Osteoblast (primary cell): ENCODE measurements around the gene NRG3. TPM values are rescaled to one million over a fixed set of nuclear protein-coding genes. Genes with fewer than 3 reads are reported as not detected.
"Not testable (repeated sequence)": the region's sequence is repeated elsewhere in the genome, so short reads cannot be mapped to it uniquely, and the experiment has no call there.

Experiments used
- DNase-seq: peaks from one replicate; pipeline ENCODE4 v3.0.0; 2011; ENCODE audit warnings: low spot score, mixed read lengths; ENCODE audit not compliant: insufficient read length; ENCODE audit errors: missing footprints
- H2AFZ ChIP-seq: 2 replicates; pipeline ENCODE4 v1.6.0; 2011; ENCODE audit warnings: mild to moderate bottlenecking, low read length
- H3K27ac ChIP-seq: 2 replicates; pipeline ENCODE4 v1.5.1; 2011; ENCODE audit warnings: mild to moderate bottlenecking, low read depth, low read length, moderate library complexity
- H3K27me3 ChIP-seq: 2 replicates; pipeline ENCODE4 v1.6.0; 2012; ENCODE audit warnings: mild to moderate bottlenecking, control low read depth, inconsistent platforms, low read length, moderate library complexity; ENCODE audit not compliant: insufficient read depth
- H3K36me3 ChIP-seq: 2 replicates; pipeline ENCODE4 v1.5.1; 2011; ENCODE audit warnings: mild to moderate bottlenecking, low read length, control low read depth, moderate library complexity; ENCODE audit not compliant: insufficient read depth
- H3K4me1 ChIP-seq: 2 replicates; pipeline ENCODE4 v1.5.1; 2011; ENCODE audit warnings: mild to moderate bottlenecking, low read length, control low read depth, moderate library complexity; ENCODE audit not compliant: insufficient read depth
- H3K4me2 ChIP-seq: 2 replicates; pipeline ENCODE4 v1.6.0; 2011; ENCODE audit warnings: mild to moderate bottlenecking, low read length; ENCODE audit not compliant: insufficient read depth
- H3K4me3 ChIP-seq: fragments of 200-600 bp; sonication (generic); 3 replicates; pipeline ENCODE4 v1.5.1; 2012; ENCODE audit warnings: mild to moderate bottlenecking, low read length, inconsistent platforms; ENCODE audit not compliant: insufficient read depth
- H3K79me2 ChIP-seq: 2 replicates; pipeline ENCODE4 v1.6.0; 2012; ENCODE audit warnings: mild to moderate bottlenecking, low read length, control low read depth, inconsistent platforms; ENCODE audit not compliant: insufficient read depth
- H3K9me3 ChIP-seq: 2 replicates; pipeline ENCODE4 v1.5.1; 2011; ENCODE audit warnings: low read depth, low read length, control low read depth
- H4K20me1 ChIP-seq: 2 replicates; pipeline ENCODE4 v1.6.0; 2012; ENCODE audit warnings: mild to moderate bottlenecking, low read length, control low read depth; ENCODE audit not compliant: insufficient read depth
- CTCF ChIP-seq: IDR thresholded peaks from 2 replicates; pipeline ENCODE4 v1.5.1; 2011; ENCODE audit warnings: mild to moderate bottlenecking, low read depth, low read length, moderate library complexity; ENCODE audit errors: extremely low read depth
- total RNA-seq: library from RNA; depleted of rRNA; stranded (reverse); fragments of >200 nt; gene quantifications from 2 replicates; pipeline ENCODE4 v1.2.3, GENCODE V29; 2012

The NRG3 gene
- total RNA-seq, 1 donor: not detected

GRCh38 chr10:82949816-82950575 is 1075.0 kb downstream of the NRG3 start:
- Histone ChIP-seq H3K4me3 (no peak overlapping the region), H2AFZ (no peak overlapping the region), H4K20me1 (no peaks in the 10 kb centered on the region), H3K4me1 (no peaks in the 10 kb centered on the region), H3K4me2 (no peak overlapping the region), H3K9me3 (no peaks in the 10 kb centered on the region), H3K27me3 (no peaks in the 10 kb centered on the region), H3K79me2 (no peaks in the 10 kb centered on the region), H3K36me3 (no peaks in the 10 kb centered on the region), H3K27ac (no peak overlapping the region)
- no peak for TF ChIP-seq CTCF
- no peak for DNase-seq

- no peak overlapping the region for H3K27ac ChIP-seq
- H2AFZ ChIP-seq: no peak overlapping the region
- H3K9me3 ChIP-seq: no peaks in the 10 kb centered on the region
- DNase-seq: no peak
- H3K4me1 ChIP-seq: no peaks in the 10 kb centered on the region
- H3K36me3 ChIP-seq: no peaks in the 10 kb centered on the region
- H4K20me1 ChIP-seq: no peaks in the 10 kb centered on the region
- H3K4me2 ChIP-seq: no peak overlapping the region
- H3K4me3 ChIP-seq: no peak overlapping the region
- no peaks in the 10 kb centered on the region for H3K79me2 ChIP-seq
- TF ChIP-seq CTCF: no peak
- H3K27me3 ChIP-seq: no peaks in the 10 kb centered on the region
These were observed 1078.3 kb downstream of the NRG3 start for GRCh38 chr10:82953331-82953730.

- TF ChIP-seq CTCF: no peak
- H3K4me2 ChIP-seq: no peak overlapping the region
- H2AFZ ChIP-seq: no peak overlapping the region
- no peaks in the 10 kb centered on the region for H3K9me3 ChIP-seq
- H3K36me3 ChIP-seq: no peaks in the 10 kb centered on the region
- H3K79me2 ChIP-seq: no peaks in the 10 kb centered on the region
- H4K20me1 ChIP-seq: no peaks in the 10 kb centered on the region
- no peak overlapping the region for H3K4me3 ChIP-seq
- no peaks in the 10 kb centered on the region for H3K4me1 ChIP-seq
- H3K27ac ChIP-seq: no peak overlapping the region
- H3K27me3 ChIP-seq: no peaks in the 10 kb centered on the region
- no peak for DNase-seq
These were observed 1078.9 kb downstream of the NRG3 start for GRCh38 chr10:82953909-82954308.

GRCh38 chr10:82960421-82961060 is 1085.5 kb downstream of the NRG3 start:
- not testable (repeated sequence) for H3K4me3 ChIP-seq, H3K4me1 ChIP-seq, H3K27ac ChIP-seq, H3K27me3 ChIP-seq, H4K20me1 ChIP-seq, H2AFZ ChIP-seq, H3K9me3 ChIP-seq, H3K79me2 ChIP-seq, H3K4me2 ChIP-seq, DNase-seq, H3K36me3 ChIP-seq
